Erythroblast (primary cell): ENCODE measurements around the gene ZBTB20.

Experiments
- GATA1 ChIP-seq: IDR thresholded peaks from 2 replicates; pipeline ENCODE4 v1.6.1; 2011; ENCODE audit warnings: low read depth, mild to moderate bottlenecking, control low read depth, low read length, moderate library complexity
- POLR2A ChIP-seq: IDR thresholded peaks from 2 replicates; pipeline ENCODE4 v1.6.1; 2011; ENCODE audit warnings: mild to moderate bottlenecking, low read length

GRCh38 chr3:115019900-115020299 is 127.2 kb downstream of the ZBTB20 start:
- no peak for TF ChIP-seq POLR2A
- TF ChIP-seq GATA1, result no peak
